Lung (tissue), 12 donors: ENCODE measurements around the gene ETV3L. TPM values are rescaled to one million over a fixed set of nuclear protein-coding genes. Genes with fewer than 3 reads are reported as not detected.

Experiments
- ATAC-seq: fragments of 200-7000 bp; cut with Tn5 transposase; one replicate; pipeline ENCODE4 v1.9.1; 2020; ENCODE audit warnings: moderate number of reproducible peaks; ENCODE audit not compliant: insufficient read depth, low FRiP score
- DNase-seq, 3 donors: peaks; one replicate each; pipeline ENCODE4 v3.0.0-alpha.2; 2013 to 2017
- H3K27ac ChIP-seq, 2 donors: one replicate each; pipeline ENCODE4 v1.5.1; 2013; ENCODE audit warnings: mild to moderate bottlenecking in 2 of 2, moderate library complexity in 2 of 2, control low read depth in 1 of 2, inconsistent platforms in 1 of 2, low read depth in 1 of 2, low read length in 1 of 2
- H3K27me3 ChIP-seq, 3 donors: one replicate each; pipeline ENCODE4 v1.5.1; 2013; ENCODE audit warnings: low read length in 2 of 3; ENCODE audit not compliant: control insufficient read depth in 3 of 3, insufficient read depth in 3 of 3
- H3K36me3 ChIP-seq, 4 donors: one replicate each; pipeline ENCODE4 v1.5.1; 2013; ENCODE audit warnings: low read length in 4 of 4, mild to moderate bottlenecking in 1 of 4, moderate library complexity in 1 of 4; ENCODE audit not compliant: control insufficient read depth in 4 of 4, insufficient read depth in 4 of 4
- H3K4me1 ChIP-seq, 5 donors: one replicate each; pipeline ENCODE4 v1.5.1; 2013; ENCODE audit warnings: low read length in 5 of 5, mild to moderate bottlenecking in 2 of 5, moderate library complexity in 1 of 5; ENCODE audit not compliant: control insufficient read depth in 5 of 5, insufficient read depth in 5 of 5
- H3K4me3 ChIP-seq: one replicate; pipeline ENCODE4 v1.5.1; 2013; ENCODE audit warnings: mild to moderate bottlenecking, control low read depth, moderate library complexity
- H3K9ac ChIP-seq, 2 donors: one replicate each; pipeline ENCODE4 v1.5.1; 2013; ENCODE audit warnings: low read length in 2 of 2, control low read depth in 1 of 2; ENCODE audit not compliant: insufficient read depth in 1 of 2
- H3K9me3 ChIP-seq, 4 donors: one replicate each; pipeline ENCODE4 v1.5.1; 2013; ENCODE audit warnings: low read length in 3 of 4, mild to moderate bottlenecking in 1 of 4, moderate library complexity in 1 of 4; ENCODE audit not compliant: control insufficient read depth in 4 of 4, insufficient read depth in 3 of 4
- CTCF ChIP-seq: IDR thresholded peaks from 2 replicates; pipeline ENCODE4 v1.5.1; 2012; ENCODE audit warnings: mild to moderate bottlenecking; ENCODE audit errors: control extremely low read depth, extremely low read depth
- WGBS, 2 donors: extraction: QIAGEN DNeasy Blood & Tissue Kit; methylation state at CpG; one replicate each; pipeline ENCODE4 v1.1.7; 2013; 5-methylcytosine and 5-hydroxymethylcytosine counted together
- polyA plus RNA-seq, 2 donors: library from polyadenylated mRNA; stranded (reverse); fragments of 200-250 nt; gene quantifications; one replicate each; pipeline ENCODE4 v1.2.1, GENCODE V29; 2013
- total RNA-seq, 2 donors: library from RNA; depleted of rRNA in 1 of 2; stranded (reverse); fragments of >200 nt in 1 of 2; gene quantifications; one replicate each; pipeline ENCODE4 v1.2.1, GENCODE V29; 2014 to 2021
- donor health status: control.
- donor health status: control.
- donor health status: Bipolar disorder and iron deficiency.
- donor health status: healthy.
- donor health status: DM: yes; HTN: yes; CAD: no.

Gene ETV3L
- total and polyA plus RNA-seq, 4 donors, result 0.05 TPM; not detected in 3

- Histone ChIP-seq H3K4me1 (peaks cover 0 to 15% (median 0%) of the 10 kb centered on the region in 5 donors), H3K9me3 (no peaks in the 10 kb centered on the region), H3K36me3 (no peaks in the 10 kb centered on the region), H3K27me3 (no peaks in the 10 kb centered on the region), H3K4me3 (no peak overlapping the region), H3K9ac (no peak overlapping the region), H3K27ac (no peak overlapping the region)
- no peak for ATAC-seq
- TF ChIP-seq CTCF, result no peak
- 79 to 81% methylated on average over 3 of the region's 3 CpGs for WGBS, 2 donors
- DNase-seq, result no peak
These were observed 8.8 kb downstream of the ETV3L start for GRCh38 chr1:157090771-157091170.

- TF ChIP-seq CTCF, result peak; percentile 95
- H3K36me3 ChIP-seq, result no peaks in the 10 kb centered on the region
- no peak overlapping the region for H3K9ac ChIP-seq
- no peak overlapping the region for H3K4me3 ChIP-seq
- ATAC-seq (peak; percentile 91), DNase-seq (peak; percentile 86 to 92 (median 92))
- H3K27me3 ChIP-seq, result no peaks in the 10 kb centered on the region
- no peaks in the 10 kb centered on the region for H3K9me3 ChIP-seq
- WGBS, 2 donors, result 23 to 26% methylated on average over 10 of the region's 10 CpGs
- no peak overlapping the region for H3K27ac ChIP-seq
- peaks cover 0 to 15% (median 0%) of the 10 kb centered on the region in 5 donors for H3K4me1 ChIP-seq
These were observed 9.4 kb downstream of the ETV3L start for GRCh38 chr1:157090196-157090647.

- ATAC-seq (no peak), DNase-seq (no peak)
- Histone ChIP-seq H3K9me3 (no peaks in the 10 kb centered on the region), H3K27me3 (no peaks in the 10 kb centered on the region), H3K27ac (no peak overlapping the region), H3K36me3 (no peaks in the 10 kb centered on the region), H3K9ac (no peak overlapping the region), H3K4me3 (no peak overlapping the region), H3K4me1 (peaks cover 0 to 15% (median 0%) of the 10 kb centered on the region in 5 donors)
- TF ChIP-seq CTCF, result no peak
- 88 to 96% methylated on average over 9 of the region's 9 CpGs for WGBS, 2 donors
These were observed 9.8 kb downstream of the ETV3L start for GRCh38 chr1:157089789-157090188.

- H3K36me3 ChIP-seq, result no peaks in the 10 kb centered on the region
- peaks cover 0 to 15% (median 0%) of the 10 kb centered on the region in 5 donors for H3K4me1 ChIP-seq
- no peak for TF ChIP-seq CTCF
- ATAC-seq, result no peak
- H3K27me3 ChIP-seq, result no peaks in the 10 kb centered on the region
- no peak for DNase-seq
- no peak overlapping the region for H3K9ac ChIP-seq
- H3K27ac ChIP-seq, result no peak overlapping the region
- no peaks in the 10 kb centered on the region for H3K9me3 ChIP-seq
- no peak overlapping the region for H3K4me3 ChIP-seq
These were observed 11.0 kb downstream of the ETV3L start for GRCh38 chr1:157088607-157089006.
